GM19240 (cell line): ENCODE results near the gene EMILIN1.
"Not testable (repeated sequence)": the region's sequence is repeated elsewhere in the genome, so short reads cannot be mapped to it uniquely, and the experiment has no call there.

Experiments used
- DNase-seq: peaks from one replicate; pipeline ENCODE4 v3.0.0; 2011; ENCODE audit warnings: low spot score; ENCODE audit not compliant: insufficient read length

EMILIN1 gene

DNA sequence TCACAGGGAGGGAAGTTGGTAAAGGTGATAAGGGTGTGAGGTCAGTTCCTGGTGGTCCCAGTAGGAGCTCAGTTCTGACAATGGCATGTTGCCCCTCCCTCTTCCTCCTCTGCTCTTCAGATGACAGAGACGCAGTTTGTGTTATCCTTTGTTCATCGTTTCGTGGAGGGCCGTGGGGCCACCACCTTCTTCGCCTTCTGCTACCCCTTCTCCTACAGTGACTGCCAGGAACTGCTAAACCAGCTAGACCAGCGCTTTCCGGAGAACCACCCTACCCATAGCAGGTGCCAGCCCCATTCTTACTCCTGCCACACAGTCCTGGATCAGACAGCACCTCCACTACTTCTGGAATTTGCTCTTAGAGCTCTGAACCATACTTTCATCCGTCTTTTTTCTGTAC, 24.6 kb upstream of the EMILIN1 start:
- DNase-seq, result no peak

- DNase-seq, result no peak
Observed at GRCh38 chr2:27054721-27055120, 23.7 kb upstream of the EMILIN1 start.

- DNase-seq, result no peak
Observed at GRCh38 chr2:27057184-27057583, 21.2 kb upstream of the EMILIN1 start.

DNA sequence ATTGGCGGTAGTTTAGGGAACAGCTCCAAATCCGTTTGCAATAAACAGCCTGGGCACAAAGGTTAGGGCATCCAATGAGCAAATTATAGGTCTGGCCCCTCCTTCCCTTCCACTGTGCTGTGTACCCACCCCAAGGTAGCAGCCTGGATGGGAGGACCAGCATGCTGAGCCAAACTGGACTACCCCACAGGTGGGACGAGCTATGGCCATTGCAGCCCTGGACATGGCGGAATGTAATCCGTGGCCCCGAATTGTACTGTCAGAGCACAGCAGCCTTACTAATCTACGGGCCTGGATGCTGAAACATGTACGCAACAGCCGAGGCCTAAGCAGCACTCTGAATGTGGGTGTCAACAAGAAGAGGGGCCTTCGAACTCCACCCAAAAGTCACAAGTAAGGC, 20.2 kb upstream of the EMILIN1 start:
- DNase-seq, result no peak

GRCh38 chr2:27059141-27059820, 19.1 kb upstream of the EMILIN1 start:
- no peak for DNase-seq

DNA sequence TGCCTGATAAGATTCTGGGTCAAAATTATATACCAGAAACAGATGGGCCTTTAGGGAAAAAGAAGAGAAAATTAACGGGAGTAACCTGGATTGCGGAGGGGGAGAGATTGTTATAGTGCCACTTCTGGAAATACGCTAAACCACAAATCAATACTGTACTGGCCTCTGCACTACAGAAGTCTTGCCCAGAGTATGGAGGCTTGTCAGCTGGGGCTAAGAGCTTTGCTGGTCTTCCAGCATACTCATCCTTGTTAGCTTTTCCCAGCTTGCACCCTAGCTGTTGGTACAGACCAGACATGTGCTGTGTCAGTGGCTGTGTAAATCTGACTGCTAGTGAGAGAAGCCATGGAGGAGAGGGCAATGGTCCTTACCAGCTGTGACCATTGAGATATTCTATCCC, 18.1 kb upstream of the EMILIN1 start:
- DNase-seq, result no peak

DNA sequence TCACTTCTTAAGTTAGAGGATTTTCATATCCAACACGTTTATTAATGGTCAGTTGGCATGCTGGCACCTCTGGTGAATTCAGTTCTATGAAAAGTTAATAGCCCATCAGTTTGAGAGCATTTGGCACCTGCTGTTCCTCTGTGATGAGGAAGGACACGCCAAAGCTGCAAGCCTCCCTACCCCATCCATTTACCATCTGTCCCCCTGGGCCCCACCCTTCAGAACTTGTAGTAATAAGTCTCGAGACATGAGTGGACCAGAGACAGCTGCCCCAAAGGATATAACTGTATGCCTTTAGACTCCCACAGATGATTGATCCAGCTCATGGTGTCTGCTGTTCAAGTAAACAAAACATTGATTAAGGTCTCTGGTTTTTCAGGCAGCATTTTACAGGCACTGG, 13.3 kb upstream of the EMILIN1 start:
- no peak for DNase-seq

DNA sequence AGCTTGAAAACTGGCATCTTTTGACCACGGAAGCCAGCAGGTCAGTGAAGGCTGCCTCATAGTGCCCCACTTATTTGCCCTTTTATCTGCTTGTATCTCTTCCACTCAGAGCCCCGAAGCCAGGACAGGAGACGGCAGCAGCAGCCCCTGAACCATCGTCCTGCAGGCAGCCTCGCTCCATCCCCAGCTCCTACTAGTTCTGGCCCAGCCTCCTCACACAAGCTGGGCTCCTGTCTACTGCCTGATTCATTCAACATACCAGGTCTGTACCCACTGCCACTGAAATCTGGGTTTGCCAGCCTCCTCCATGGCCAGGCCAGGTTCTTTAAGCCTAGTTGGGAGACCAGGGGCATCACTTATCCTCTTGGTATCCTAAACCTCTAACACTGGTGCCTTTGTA, 11.0 kb upstream of the EMILIN1 start:
- no peak for DNase-seq

DNA sequence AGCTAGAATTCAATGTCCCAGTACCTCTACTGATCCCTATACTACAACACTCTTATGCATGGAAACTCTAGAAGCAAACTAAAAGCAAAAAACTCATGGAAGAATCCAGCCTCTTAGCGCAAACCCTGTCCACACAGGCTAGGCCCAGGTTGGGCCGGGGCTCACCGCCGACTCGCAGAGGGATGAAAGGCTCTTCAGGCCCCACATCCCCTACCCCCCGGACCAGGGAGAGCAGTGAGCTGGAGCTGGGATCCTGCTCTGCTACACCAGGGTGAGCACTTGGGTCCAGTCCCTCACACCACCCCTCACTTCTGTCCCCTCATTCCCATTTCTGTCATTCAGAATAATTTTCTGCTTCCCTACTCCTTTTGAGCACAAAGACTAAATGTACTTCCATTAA, 9.0 kb upstream of the EMILIN1 start:
- no peak for DNase-seq

GRCh38 chr2:27069961-27070618, 8.3 kb upstream of the EMILIN1 start:
- no peak for DNase-seq

GRCh38 chr2:27070653-27071276, 7.7 kb upstream of the EMILIN1 start:
- no peak for DNase-seq

- peak; percentile 86 for DNase-seq
Observed at GRCh38 chr2:27071277-27071989, 7.0 kb upstream of the EMILIN1 start, which contains the start of gene OST4. TSS of gene OST4 (minus strand) at chr2:27071654.

- DNase-seq, result no peak
Observed at GRCh38 chr2:27071990-27072830, 6.2 kb upstream of the EMILIN1 start.

DNA sequence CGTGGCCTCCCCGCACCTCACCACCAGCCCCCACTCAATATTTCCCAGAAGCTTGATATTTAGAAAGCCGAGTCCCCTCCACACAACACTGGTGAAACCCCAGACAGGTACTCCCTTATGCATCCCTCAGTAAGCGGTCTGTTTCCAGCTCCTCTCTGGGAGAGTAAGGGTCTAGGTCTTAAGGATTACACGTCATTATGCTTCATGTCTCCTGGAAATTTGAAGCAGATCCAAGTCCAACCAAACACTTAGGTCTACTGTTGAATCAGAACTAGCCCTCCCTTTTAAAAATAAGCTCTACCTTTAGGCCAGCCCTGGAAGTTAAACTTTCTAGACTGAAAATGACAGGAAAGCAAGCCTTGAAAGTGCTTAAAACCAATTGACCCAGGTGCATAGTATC, 5.5 kb upstream of the EMILIN1 start:
- DNase-seq, result no peak

GRCh38 chr2:27073782-27074181, 4.6 kb upstream of the EMILIN1 start:
- DNase-seq, result no peak

DNA sequence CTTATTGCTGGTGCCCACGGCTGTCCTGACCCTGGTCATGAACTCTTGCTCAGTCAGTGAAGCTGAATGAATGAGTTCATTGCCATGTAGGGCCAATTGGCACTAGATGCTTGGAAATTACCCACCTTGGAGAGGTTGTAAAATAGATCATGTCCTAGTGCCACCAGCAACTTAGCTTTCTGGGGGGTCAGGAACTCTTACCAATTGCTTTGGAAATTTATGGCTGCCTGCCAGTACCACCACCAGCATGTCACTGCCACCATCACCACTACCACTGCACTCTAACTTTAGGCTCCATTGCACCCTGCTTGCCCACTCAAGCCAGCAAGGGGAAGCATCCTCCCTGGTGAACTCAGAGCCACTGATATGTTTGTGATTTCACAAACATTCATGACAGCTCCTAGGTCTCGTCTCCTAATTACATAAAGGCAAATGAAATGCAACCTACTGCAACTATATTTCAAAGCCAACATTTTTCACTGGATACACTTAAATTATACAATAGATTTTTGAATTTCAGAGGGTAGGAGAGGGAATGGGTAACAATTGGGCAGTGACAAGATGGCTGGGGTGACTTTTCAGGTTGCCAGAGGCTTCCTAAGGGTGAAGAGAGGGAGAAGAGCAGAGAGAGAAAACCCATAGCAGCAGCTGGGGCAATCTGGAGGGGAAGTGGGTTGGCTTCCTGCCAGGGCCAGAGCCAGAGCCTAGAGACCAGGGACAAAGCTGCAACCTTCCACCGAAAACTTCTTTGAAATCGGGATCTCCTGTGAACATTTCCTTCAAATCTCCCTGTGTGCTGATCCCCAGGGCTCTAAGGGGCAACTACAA, 3.5 kb upstream of the EMILIN1 start:
- DNase-seq, result no peak

DNA sequence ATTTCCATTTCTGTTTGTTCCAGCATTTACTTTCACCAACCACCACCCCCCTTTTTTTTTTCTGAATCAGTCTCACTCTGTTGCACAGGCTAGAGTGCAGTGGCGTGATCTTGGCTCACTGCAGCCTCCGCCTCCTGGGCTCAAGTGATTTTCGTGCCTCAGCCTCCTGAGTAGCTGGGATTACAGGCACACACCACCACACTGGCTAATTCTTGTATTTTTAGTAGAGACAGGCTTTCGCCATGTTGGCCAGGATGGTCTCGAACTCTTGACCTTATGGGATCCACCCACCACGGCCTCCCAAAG, 2.9 kb upstream of the EMILIN1 start:
- DNase-seq, result not testable (repeated sequence)

- no peak for DNase-seq
Observed at GRCh38 chr2:27076323-27076722, 2.1 kb upstream of the EMILIN1 start.

- no peak for DNase-seq
Observed at GRCh38 chr2:27077231-27077630, 1.2 kb upstream of the EMILIN1 start.
